ENCODE data around the gene KRTAP12-3.

GRCh38 chr21:44697811-44698734 lies 40.3 kb downstream of the KRTAP12-3 start:
- TF ChIP-seq FOXK2 (IDR thresholded peaks at IDR 0.05): no peak
- no peak for TF ChIP-seq FOXM1 (IDR thresholded peaks at IDR 0.05; ENCODE audit: borderline replicate concordance)
- TF ChIP-seq SP1 (IDR thresholded peaks at IDR 0.05): no peak
- no peak for TF ChIP-seq ZNF384 (IDR thresholded peaks at IDR 0.05)
- TF ChIP-seq BHLHE40 (IDR thresholded peaks at IDR 0.05; ENCODE audit: borderline replicate concordance): no peak
- TF ChIP-seq ELF4 (IDR thresholded peaks at IDR 0.05): no peak

Measured in HEK293T (cell line).